ENCODE results near the gene GLP2R. TPM values are rescaled to one million over a fixed set of nuclear protein-coding genes. Genes with fewer than 3 reads are reported as not detected.

The GLP2R gene
- total RNA-seq, 1 donor from 2014 or later = 0.25 TPM

DNA sequence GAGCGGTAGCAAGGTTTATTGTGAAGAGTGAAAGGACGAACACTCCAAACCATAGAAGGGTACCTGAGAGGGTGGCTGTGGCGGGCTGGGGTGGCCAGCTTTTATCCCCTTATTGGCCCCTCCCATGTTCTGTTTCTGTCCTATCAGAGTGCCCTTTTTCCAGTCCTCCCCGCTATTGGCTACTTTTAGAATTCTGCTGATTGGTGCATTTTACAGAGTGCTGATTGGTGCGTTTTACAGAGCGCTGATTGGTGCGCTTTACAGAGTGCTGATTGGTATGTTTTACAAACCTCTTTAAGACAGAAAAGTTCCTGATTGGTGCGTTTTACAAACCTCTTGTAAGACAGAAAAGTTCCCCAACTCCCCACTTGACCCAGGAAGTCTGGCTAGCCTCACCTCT lies 16.3 kb upstream of the GLP2R start:
- no peak overlapping the region for H3K4me3 ChIP-seq (ENCODE audit: low read depth, low read length)
- TF ChIP-seq, protein P1, sequence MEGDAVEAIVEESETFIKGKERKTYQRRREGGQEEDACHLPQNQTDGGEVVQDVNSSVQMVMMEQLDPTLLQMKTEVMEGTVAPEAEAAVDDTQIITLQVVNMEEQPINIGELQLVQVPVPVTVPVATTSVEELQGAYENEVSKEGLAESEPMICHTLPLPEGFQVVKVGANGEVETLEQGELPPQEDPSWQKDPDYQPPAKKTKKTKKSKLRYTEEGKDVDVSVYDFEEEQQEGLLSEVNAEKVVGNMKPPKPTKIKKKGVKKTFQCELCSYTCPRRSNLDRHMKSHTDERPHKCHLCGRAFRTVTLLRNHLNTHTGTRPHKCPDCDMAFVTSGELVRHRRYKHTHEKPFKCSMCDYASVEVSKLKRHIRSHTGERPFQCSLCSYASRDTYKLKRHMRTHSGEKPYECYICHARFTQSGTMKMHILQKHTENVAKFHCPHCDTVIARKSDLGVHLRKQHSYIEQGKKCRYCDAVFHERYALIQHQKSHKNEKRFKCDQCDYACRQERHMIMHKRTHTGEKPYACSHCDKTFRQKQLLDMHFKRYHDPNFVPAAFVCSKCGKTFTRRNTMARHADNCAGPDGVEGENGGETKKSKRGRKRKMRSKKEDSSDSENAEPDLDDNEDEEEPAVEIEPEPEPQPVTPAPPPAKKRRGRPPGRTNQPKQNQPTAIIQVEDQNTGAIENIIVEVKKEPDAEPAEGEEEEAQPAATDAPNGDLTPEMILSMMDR (IDR thresholded peaks at IDR 0.05; ENCODE audit: insufficient read depth, low read length, poor library complexity, severe bottlenecking) = no peak
- H3K27me3 ChIP-seq (ENCODE audit: control insufficient read depth, insufficient read depth, low read length) = peaks cover 3% of the 10 kb centered on the region
- no peaks in the 10 kb centered on the region for H3K36me3 ChIP-seq (ENCODE audit: control insufficient read depth, insufficient read depth, low read length)
- no peak for DNase-seq (ENCODE audit: low read depth)

DNA sequence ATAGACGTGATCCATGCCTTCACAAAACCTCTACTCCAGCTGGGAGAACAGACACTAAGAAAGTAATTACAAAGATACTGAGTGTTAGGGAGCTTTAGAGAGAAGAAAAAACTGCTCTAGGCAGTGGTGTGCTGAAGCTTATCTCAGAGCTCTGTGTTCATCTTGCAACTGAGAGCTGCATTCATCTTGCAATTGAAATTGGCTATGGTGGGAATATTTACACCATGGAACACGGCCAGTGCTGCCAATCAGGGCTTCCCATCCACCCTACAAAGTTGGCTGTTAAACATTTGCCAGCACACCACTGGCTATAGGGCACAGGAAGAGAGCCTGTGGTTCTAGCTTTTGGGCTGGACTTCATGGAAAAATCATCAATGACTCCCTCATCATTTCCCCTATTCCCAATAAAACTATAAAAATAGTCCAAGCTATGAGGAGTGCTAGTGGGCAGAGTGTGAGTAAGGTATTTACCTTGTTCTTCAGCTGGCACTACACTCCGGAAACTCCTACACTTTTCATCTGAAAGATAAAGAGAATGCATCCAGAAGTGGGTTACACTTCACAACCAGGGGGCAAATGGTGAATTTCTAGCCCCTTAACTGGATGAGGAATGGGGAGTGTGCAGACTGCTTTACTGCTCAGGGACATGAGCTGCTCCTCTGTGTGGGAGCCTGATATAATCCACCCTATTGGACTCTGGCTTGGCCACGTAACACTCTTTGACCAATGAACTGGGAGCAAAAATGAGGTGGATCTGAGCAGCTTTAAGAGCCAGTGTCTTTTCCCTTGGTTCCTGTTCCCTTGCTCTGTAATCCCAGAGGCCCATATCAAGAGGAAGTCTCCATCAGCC lies 15.4 kb upstream of the GLP2R start:
- Histone ChIP-seq H3K36me3 (ENCODE audit: control insufficient read depth, insufficient read depth, low read length) (no peaks in the 10 kb centered on the region), H3K4me3 (ENCODE audit: low read depth, low read length) (no peak overlapping the region)

DNA sequence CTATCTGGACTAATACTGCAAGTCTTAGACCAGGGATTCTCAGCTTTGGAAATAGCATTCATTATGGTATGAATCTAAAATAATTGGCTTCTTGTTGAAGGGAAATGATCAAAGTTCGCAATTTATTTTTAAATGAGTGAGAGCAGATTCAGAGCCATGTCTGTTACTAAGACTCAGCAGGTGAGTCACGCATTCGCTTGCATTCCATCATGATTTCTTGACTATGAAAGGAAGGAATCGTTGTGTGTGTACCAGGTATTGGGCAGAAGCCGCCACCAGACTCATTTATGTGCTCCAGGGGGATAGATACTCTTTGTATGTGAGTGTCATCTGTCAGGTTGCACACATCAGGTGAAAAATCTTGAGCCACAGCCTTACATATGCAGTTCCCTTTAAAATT lies 14.6 kb upstream of the GLP2R start:
- no peak for DNase-seq (ENCODE audit: low read depth)
- H3K27me3 ChIP-seq (ENCODE audit: control insufficient read depth, insufficient read depth, low read length) = no peaks in the 10 kb centered on the region
- H3K4me3 ChIP-seq (ENCODE audit: low read depth, low read length) = no peak overlapping the region
- H3K36me3 ChIP-seq (ENCODE audit: control insufficient read depth, insufficient read depth, low read length) = no peaks in the 10 kb centered on the region
- TF ChIP-seq, protein P1 (IDR thresholded peaks at IDR 0.05; ENCODE audit: insufficient read depth, low read length, poor library complexity, severe bottlenecking) = no peak

More for the DNA sequence above, 15.4 kb upstream of the GLP2R start:
- H3K27me3 ChIP-seq (ENCODE audit: control insufficient read depth, insufficient read depth, low read length) = peaks cover 3% of the 10 kb centered on the region
- DNase-seq (ENCODE audit: low read depth) = no peak
- TF ChIP-seq, protein P1 (IDR thresholded peaks at IDR 0.05; ENCODE audit: insufficient read depth, low read length, poor library complexity, severe bottlenecking) = no peak

DNA sequence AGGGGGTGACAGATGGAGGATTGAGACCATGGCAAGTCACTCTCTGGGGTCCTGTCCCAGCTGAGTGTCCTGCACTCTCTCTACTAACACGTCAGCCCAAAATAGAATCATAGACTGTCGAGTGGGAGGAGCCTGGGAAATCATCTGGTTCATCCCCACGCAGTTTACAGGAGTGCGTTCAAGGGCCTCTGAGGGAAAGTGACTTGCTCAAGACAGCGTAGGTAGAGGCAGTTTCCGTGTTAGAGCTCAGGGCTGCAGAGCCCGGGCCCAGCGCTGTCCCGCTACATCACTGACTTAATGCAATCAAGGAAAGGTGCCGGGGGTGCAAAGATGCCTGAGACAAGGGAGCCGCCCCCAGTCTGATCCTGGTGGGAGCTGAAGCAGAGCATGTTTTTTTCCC lies 14.2 kb upstream of the GLP2R start:
- no peaks in the 10 kb centered on the region for H3K27me3 ChIP-seq (ENCODE audit: control insufficient read depth, insufficient read depth, low read length)
- DNase-seq (ENCODE audit: low read depth) = no peak
- TF ChIP-seq, protein P1 (IDR thresholded peaks at IDR 0.05; ENCODE audit: insufficient read depth, low read length, poor library complexity, severe bottlenecking) = no peak
- H3K36me3 ChIP-seq (ENCODE audit: control insufficient read depth, insufficient read depth, low read length) = no peaks in the 10 kb centered on the region
- no peak overlapping the region for H3K4me3 ChIP-seq (ENCODE audit: low read depth, low read length)

DNA sequence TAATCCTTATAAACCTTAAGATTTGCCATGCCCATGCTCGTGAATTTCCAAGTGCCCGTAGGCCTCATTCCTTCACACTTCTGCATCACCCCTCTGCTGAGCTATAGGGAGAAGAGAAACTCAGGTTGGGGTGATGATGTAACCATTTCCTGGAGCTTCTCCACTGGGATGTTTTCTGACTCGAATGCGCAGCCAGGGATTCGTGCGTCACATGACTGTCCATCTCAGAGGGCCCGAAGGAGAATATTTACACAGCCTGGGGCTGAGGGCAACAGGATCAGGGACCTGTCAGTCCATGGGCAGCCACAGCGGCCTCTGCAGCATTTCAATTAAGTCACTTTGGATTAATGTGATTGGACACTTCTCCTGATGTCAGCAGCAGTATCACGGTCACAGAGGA lies 12.6 kb upstream of the GLP2R start:
- no peak overlapping the region for H3K4me3 ChIP-seq (ENCODE audit: low read depth, low read length)
- no peaks in the 10 kb centered on the region for H3K36me3 ChIP-seq (ENCODE audit: control insufficient read depth, insufficient read depth, low read length)
- TF ChIP-seq, protein P1 (IDR thresholded peaks at IDR 0.05; ENCODE audit: insufficient read depth, low read length, poor library complexity, severe bottlenecking) = no peak
- H3K27me3 ChIP-seq (ENCODE audit: control insufficient read depth, insufficient read depth, low read length) = no peaks in the 10 kb centered on the region
- no peak for DNase-seq (ENCODE audit: low read depth)
